D721Med (cell line): Measurements from ENCODE around the gene SYNE1.

ENCODE experiments used
- DNase-seq: peaks from one replicate; pipeline ENCODE4 v3.0.0; 2011; ENCODE audit warnings: low spot score; ENCODE audit not compliant: insufficient read length
- FAIRE-seq: peaks from 2 replicates; lab custom pipeline; 2011; peaks lifted over from hg19 to GRCh38; lab: Jason Lieb, UNC
- TF ChIP-seq, protein P1 (sequence below): IDR thresholded peaks from 2 replicates; pipeline ENCODE4 v1.5.1; 2012; ENCODE audit warnings: mild to moderate bottlenecking, control low read depth; ENCODE audit not compliant: insufficient read depth; ENCODE audit errors: missing control alignments

The SYNE1 gene

DNA sequence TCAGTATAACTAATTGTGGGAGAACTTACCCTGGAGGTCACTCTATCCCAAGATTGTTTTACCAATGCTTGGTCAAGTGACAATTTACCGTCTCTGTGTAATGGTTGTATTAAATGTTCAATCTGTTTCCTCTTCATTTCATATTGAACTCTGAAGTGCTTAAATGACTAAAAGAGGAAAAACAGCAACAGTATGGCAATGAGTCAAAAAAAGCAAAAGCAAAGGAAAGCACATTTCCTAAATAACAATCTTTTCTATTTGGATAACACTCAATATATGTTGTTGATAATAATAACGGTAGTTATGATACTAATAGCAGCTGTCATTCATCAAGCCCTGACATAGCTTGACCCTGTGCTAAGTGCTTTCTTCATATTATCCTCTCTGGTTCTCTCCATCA, 152.4 kb downstream of the SYNE1 start:
- TF ChIP-seq, protein P1, sequence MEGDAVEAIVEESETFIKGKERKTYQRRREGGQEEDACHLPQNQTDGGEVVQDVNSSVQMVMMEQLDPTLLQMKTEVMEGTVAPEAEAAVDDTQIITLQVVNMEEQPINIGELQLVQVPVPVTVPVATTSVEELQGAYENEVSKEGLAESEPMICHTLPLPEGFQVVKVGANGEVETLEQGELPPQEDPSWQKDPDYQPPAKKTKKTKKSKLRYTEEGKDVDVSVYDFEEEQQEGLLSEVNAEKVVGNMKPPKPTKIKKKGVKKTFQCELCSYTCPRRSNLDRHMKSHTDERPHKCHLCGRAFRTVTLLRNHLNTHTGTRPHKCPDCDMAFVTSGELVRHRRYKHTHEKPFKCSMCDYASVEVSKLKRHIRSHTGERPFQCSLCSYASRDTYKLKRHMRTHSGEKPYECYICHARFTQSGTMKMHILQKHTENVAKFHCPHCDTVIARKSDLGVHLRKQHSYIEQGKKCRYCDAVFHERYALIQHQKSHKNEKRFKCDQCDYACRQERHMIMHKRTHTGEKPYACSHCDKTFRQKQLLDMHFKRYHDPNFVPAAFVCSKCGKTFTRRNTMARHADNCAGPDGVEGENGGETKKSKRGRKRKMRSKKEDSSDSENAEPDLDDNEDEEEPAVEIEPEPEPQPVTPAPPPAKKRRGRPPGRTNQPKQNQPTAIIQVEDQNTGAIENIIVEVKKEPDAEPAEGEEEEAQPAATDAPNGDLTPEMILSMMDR, result no peak
- DNase-seq (no peak), FAIRE-seq (no peak)

DNA sequence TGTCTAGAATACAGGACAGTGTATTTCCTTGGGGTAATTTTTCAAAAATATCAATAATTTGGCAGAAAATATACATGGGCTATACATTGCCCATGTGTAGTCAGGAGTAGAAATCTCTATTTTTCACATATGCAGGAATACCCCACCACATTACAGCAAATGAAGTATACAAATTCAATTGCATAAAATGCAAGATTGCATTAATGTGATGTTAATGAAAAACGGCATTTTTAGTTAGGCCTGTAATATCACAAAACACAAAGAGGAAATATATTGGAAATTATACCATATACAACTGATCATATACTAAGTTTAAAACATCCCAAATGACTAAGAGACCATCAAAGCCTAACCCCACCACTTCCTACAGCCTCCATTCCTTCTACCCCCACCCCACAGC, 154.9 kb downstream of the SYNE1 start:
- TF ChIP-seq, protein P1, result no peak
- DNase-seq (no peak), FAIRE-seq (no peak)

DNA sequence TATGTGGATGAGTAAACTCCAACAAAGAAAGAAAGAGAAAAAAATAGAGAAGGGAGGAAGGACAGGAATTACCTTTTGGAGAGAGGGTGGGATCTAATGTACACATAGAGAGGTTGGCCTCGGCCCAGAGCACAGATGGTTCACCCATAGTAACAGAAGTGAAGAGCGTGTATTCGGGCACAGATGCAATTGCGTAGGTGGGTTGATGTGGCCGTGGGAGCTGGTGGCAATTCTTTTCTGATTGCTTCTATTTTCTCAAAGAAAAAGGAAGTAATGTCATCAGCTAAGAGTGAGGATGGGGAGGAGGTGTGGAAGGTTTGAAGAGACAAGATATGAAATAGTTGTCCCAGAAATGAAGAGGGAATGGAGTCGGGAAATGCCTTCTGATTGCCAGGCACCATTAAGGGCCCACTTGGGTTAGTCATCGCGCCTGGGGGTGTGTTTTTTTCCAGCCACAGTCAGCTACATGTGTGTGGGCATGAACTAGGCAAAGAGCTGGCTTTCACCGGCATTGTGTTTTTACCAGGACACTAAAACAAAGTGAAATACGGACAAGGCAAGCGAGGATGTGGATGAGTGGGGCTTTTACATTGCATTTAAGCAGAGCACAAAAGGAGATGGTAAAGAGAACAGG, 158.7 kb downstream of the SYNE1 start:
- FAIRE-seq, result no peak

DNA sequence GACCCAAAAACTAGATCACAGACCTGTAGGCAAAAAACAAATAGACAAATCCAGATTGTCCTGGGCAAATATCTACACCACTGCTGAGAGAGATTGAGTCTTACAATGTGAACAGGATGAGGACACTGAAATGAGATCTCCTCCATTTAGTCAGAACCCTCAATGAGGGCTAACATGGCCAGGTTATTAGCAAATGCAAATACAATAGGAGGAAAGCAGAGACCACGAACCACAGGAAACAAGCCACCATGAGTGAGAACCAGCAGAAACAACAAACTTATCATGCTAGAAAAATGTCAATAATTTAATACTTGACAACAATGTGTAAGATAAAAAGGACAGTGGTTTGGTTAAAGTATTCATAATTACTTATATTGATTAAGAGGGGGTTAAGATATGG, 162.8 kb downstream of the SYNE1 start:
- FAIRE-seq, result peak; percentile 48
- TF ChIP-seq, protein P1, result no peak
- no peak for DNase-seq

More for the DNA sequence above, 158.7 kb downstream of the SYNE1 start:
- TF ChIP-seq, protein P1, result no peak
- DNase-seq, result no peak

DNA sequence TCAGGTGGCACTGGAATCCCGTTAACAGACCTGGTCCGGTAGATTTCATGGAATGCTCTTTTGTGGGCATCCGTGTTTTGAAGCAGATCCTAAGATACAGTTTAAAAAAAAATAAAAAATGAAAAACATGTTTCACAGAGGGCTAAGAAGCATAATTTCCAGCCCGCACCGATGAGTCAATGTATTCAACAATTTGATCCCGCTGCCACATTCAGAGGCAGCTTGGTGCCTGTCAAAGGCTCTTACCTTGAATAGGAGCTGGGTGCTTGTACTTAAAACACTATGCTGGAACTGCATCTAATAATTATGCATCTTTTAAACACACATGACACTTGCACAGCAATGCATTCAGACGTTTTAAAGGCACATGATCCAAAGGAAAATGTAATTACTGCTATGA, 164.8 kb downstream of the SYNE1 start:
- FAIRE-seq (no peak), DNase-seq (no peak)
- TF ChIP-seq, protein P1, result no peak

DNA sequence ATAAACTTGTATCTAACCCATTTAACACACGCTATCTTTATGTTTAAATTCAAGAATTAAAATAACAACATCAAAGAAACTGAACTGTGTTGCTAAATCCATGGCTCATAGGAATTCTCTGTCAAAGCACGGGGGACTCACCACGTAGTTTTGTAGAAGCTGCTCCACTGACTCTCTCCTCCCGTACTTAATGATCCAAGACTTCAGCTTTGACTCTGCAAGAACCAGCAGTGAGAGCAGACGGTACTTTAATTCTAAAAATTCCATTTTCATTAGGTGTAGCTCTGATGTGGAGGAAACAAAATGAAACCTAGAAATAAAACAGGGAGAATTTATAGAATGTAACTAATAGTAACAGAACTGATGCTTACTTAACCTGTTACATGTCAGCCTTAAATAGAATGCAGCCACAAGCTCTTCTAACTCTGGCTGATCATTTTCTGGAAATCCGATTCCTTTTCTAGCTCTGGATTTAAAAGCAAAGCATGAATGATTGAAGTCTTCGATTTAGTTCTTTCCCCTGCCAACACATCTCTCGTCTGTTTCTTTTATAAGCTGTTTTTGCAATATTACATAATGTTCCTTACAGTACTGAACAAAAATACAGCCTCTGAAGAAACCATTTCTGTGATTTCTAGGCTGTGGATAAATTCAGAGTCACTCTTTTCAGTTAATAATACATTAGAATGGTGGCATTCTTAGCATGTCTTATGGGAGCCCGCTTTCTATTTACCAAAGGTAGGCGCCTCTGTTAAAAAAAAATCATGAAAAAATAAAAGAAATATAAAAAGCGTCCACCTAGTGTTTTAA, 165.5 kb downstream of the SYNE1 start:
- no peak for DNase-seq
- FAIRE-seq, result peak; percentile 86
- TF ChIP-seq, protein P1, result no peak

DNA sequence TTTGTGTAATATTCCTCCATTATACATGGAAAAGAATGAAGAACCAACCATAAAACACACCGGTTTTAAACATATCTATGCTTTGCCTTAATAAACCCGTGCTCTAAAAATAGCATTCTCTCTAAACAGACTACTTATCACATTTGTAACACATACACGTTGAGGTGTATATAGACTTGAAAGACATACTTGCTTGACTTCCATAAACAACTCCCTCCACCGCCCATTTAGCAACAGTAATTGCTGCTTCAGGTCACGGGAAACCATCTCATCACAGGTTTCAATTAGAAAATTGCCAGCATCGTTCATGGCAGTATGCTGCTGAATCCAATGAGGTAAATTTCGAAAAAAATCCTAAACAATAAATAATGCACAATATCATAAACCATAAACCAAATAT, 174.0 kb downstream of the SYNE1 start:
- DNase-seq, result no peak

More for the DNA sequence above, 174.0 kb downstream of the SYNE1 start:
- no peak for FAIRE-seq
- TF ChIP-seq, protein P1, result no peak
